GM19395 (cell line): ENCODE results near the gene BMF.

Experiments
- ATAC-seq: cut with Tn5 transposase; IDR thresholded peaks from one replicate; pipeline ENCODE4 v1.9.1; 2021; ENCODE audit warnings: mild to moderate bottlenecking, moderate library complexity; ENCODE audit not compliant: unreplicated experiment

The BMF gene

DNA sequence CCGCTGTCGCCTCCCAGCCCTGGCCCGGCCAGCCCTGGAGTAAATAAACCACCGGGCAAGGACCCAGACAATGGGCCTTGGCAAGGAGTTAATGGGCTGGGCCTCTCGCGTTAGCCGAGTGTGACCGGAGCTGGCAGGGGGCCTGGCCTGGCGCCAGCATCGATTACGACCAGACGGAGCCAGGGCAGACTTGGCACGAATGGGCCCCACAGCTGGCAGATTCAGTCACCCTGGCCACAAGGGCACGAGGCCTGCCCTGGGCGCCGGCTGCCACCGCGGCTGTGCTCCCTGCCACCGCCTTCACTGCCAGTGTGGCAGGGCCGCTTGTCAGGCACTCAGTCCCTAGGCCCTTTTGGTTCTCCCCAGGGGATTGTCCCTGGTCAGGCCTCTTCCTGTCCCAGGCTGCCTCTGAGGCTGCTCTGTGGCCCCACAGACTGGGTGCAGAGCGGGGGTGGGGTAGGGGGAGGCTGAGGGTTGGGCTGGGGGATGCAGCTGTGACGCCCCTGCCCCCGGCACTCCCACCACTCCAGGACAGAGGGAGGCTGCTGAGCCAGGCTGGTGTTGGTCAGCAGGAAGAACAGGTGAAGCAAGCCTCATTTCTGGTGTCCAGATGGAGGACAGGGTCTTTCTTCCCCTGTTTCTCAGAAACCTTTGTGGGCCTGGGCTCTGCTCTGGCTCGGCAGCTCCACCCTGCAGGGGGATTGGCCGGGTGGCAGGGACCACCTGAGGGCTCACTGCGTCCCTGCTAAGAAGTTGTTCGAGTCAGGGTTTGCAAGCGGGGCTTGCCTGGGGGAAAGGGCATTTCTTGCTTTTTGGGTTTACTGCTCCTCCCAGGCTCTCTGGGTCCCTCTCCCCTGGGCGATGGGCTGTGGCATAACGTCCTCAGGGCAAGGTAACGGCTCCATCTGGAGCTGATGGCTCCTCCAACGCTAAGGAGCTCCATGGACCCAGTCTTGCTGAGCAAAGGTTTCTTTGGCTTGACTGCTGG lies 39.2 kb downstream of the BMF start:
- peak; percentile 62 for ATAC-seq

- no peak for ATAC-seq
These were observed 40.6 kb downstream of the BMF start for GRCh38 chr15:40067921-40068624.

- ATAC-seq: no peak
These were observed 42.1 kb downstream of the BMF start for GRCh38 chr15:40066589-40066988.

- no peak for ATAC-seq
These were observed 43.5 kb downstream of the BMF start for GRCh38 chr15:40065166-40065565.

- peak; percentile 71 for ATAC-seq
These were observed 44.3 kb downstream of the BMF start for GRCh38 chr15:40064231-40064894.

DNA sequence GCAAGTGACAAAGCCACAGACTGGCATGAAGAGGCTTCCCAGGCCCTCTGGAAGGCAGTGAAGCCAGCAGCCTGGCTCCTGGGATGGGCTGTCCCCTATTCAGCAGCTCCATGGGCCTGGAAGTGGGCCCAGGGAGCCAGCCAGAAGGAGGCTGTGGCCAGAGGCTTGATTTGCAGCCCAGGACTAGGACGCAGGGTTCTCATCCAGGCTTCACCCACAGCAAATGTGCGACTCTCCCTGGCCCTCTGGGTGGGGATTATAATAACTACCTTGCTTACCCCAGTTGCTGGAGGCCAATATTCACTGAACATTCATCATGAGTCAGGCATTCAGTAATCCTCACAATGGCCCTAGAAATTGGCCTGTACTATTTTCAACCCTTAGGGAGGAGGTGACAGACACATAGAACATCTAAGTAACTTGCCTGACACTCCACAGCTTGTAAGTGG lies 45.1 kb downstream of the BMF start:
- ATAC-seq: no peak

DNA sequence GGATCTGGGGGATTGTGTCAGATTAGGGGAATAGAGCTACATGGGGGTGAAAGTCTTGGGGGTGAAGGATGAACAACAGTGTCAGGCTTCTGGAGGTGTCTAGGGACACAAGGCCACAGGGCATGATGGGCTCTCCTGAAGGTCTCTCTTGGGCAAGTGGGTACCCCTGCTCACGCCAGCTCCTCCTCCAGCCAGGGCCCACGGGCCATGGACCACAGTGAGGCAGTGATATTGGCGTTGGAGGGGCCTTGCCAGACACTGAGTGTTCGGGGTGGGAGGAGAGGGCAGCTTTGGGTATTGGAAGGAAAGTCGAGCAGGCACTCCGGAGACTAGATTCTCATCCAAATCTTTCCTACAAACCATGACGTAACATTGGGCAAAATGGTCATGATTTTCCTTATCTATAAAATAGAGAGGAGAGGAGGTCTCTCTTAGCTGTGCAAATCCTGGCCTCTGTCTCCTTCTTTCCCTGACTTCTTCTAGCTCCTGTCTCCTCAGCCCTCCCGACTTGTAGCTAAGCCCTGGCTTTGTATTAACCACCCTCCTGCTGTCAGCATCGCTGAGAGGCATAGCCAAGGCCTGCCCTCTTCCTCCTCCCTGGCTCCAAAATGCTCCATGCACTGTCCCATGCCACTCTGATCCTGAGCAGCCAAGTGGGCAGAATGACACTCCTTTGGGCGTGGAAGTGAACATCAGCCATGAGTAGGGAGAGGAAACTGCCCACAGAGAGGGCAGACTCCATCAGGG lies 45.7 kb downstream of the BMF start:
- no peak for ATAC-seq

GRCh38 chr15:40061212-40061901 lies 47.3 kb downstream of the BMF start:
- peak; percentile 54 for ATAC-seq

GRCh38 chr15:40060236-40060961 lies 48.3 kb downstream of the BMF start:
- ATAC-seq: no peak

DNA sequence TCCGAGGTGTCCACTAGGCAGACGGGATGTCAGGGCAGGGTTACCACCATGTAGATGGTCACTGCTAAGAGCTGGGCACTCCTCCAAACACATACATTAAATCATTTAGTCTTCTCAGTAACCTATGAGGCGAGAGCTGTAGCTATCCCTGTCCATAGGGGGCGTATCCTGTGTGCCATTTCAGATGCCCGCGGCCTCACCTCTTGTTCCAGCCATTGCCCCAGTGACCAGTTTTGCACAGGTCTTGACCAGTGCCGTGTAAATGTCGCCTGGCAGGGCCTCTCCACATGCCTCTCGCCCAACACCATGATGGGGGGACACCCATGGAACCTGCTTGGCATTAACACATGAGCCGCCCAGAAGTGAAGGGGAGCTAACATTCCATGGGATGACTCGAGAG lies 48.9 kb downstream of the BMF start:
- ATAC-seq: no peak

DNA sequence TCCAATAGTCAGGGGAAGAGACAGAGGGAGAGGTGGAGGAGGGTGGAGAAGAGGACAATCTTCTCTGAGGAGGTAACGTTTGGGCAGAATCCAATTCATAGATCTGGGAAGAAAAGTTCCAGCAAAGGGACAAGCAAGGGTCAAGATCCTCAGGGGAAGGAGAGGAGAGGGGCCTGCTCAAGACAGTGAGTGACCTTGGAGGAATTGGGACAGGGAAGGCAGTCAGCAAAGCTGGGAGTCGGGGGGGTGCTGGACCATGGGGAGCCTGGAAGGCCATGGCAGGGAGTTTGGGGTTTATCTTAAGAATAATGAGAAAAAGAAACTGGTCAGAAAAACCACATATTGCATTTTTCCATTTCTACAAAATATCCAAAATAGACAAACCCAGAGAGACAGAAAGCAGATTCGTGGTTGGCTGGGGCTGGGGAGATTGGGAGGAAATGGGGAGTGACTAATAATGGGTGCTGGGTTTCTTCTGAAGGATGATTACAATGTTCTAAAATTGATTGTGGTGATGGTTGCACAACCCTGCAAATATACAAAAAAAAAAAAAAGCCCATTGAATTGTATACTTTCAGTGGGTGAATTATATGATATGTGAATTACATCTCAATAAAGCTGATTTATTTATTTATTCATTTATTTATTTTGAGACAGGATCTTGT lies 50.1 kb downstream of the BMF start:
- no peak for ATAC-seq

GRCh38 chr15:40055576-40056293 lies 52.9 kb downstream of the BMF start:
- no peak for ATAC-seq

DNA sequence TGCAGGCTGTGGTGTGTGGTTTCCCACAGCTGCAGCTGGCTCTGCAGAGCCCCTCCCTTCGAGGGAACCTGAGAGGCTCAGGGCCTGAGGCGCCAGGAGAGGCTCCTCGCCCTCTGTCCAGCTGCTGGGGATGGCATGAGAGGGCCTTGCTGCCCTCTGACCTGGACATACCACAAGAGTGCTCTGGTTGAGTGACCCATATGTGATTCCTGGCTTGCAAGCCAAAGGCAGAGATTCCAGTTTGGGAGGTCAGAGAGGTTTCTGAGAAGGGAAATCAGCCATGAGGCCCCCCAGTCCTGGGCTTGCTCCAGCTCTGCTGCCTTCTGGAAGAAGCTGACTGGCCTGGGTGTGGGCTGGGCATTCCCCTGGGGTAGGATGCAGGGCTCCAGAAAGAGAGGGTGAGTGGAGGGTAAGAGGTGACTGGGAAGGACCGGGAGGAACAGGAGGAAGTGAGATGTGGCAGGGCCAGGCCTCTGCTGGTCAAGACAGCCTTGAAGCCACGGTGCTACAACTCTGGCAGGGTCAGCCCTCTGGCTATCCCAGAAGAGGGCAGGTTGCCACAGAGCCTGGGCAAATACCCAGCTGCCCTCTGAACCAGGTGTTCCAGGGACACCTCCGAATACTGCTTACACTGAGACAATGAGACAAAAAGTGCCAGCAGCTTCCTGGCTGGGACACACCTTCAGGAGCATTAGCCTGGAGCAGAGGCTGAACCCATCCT lies 53.7 kb downstream of the BMF start:
- peak; percentile 78 for ATAC-seq

GRCh38 chr15:40054605-40054854 lies 54.1 kb downstream of the BMF start:
- ATAC-seq: peak; percentile 52

- peak; percentile 43 for ATAC-seq
These were observed 54.7 kb downstream of the BMF start for GRCh38 chr15:40053831-40054604.

DNA sequence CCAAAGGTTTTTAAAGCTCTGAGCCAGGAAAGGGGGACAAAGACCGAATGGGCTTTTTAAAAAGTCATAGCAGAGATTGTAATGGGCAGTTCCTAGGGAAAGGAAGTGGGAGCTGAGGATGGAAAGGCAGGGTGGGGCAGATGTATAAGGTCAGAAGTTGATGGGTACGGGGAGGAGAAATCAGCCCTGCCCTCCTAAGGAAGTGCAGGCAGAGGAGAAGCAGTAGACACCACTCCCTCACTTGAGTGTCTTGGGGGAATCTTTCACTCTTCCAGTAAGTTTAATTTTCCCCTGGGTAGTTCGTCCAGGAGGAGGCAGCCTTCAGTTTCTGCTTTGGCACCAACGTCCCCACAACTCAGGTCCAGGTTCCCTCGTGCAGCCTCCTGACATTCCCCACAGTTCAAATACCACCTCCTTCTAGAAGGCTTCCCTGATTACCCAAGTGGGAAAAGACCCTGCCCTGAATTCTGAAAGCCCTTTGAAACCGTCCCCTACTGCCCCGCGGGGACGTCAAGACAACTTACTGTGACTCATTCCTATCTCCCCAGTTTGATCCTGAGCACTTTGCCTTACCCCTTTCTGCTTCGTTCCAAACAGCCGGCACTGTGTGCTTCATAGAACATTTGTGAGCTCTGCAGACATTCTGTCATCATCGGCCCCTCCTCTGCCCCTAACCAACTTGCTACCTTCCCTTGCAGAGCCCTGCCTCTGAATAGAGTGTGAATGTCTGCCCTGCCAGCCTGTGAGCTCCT lies 55.4 kb downstream of the BMF start:
- no peak for ATAC-seq
